ENCODE measurements around the gene TMEM63A.
"Not testable (repeated sequence)": the region's sequence is repeated elsewhere in the genome, so short reads cannot be mapped to it uniquely, and the experiment has no call there.

The TMEM63A gene

DNA sequence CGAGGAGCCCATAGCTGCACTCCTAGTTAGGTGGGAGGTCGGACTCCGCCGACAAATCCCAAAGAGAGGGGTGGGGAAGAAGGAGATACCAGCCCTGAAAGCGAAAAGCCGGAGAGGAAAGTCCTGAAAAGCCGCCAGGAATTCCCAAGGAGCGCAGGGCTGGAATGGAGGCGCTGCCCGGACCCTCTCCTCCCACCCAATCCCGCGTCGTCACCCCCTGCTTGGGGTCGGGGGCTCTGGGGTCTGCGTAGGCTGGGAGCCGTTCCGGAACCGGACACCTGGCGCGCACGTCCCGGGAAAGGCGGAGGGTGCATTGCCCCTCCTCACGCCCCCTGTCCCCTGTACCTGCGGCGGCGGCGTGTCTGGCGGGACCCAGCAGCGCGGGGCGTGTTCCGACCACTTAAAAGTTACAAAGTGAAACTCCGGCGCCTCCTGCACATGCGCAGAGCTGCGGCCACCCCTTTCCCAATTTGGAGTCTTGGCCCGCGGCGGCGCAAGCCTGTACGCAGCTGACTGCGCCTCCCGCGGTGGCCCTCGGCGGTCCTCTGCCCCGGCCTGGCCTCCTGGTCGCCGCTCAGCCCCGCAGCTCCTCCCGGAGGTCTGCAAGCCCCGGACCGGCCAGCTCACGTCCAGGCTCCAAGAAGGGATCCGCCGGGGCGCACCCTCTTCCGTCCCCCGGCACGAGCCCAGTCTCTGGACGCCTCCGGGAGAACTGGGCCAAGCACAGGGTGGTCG lies at the start of gene TMEM63A:
Gene TMEM63A, minus strand, starts transcription at position 422 of the 735 bp plus-strand sequence. CDS start 4,800 bp downstream, outside the sequence.
- peak; percentile 37 for DNase-seq (ENCODE audit: extremely low read depth, low read depth)
- peak; percentile 14 for TF ChIP-seq CTCF (IDR thresholded peaks at IDR 0.05; ENCODE audit: low read depth, low read length, missing control alignments)
- H3K4me3 ChIP-seq (replicated peaks; ENCODE audit: low read depth, low read length): peak within 1 kb of the TSS; percentile 62

- H3K4me3 ChIP-seq (replicated peaks; ENCODE audit: low read depth, low read length): no peak overlapping the region
- no peak for DNase-seq (ENCODE audit: extremely low read depth, low read depth)
- no peak for TF ChIP-seq CTCF (IDR thresholded peaks at IDR 0.05; ENCODE audit: low read depth, low read length, missing control alignments)
Observed at GRCh38 chr1:225931270-225932136, 49.3 kb upstream of the TMEM63A start.

DNA sequence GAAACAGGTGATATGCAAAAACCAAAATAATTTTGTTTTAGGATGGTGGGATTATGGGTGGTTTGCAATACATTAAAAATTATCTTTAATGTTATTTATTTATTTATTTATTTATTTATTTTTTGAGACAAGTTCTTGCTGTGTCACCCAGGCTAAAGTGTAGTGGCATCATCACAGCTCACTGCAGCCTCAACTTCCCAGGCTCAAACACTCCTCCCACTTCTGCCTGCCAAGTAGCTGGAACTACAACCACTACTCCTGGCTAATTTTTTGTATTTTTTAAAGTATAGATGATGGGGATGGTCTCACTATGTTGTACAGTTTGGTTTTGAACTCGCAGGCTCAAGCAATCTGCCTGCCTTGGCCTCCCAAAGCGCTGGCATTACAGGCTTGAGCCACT lies 48.4 kb upstream of the TMEM63A start:
- no peak overlapping the region for H3K4me3 ChIP-seq (replicated peaks; ENCODE audit: low read depth, low read length)
- TF ChIP-seq CTCF (IDR thresholded peaks at IDR 0.05; ENCODE audit: low read depth, low read length, missing control alignments): no peak
- DNase-seq (ENCODE audit: extremely low read depth, low read depth): no peak

DNA sequence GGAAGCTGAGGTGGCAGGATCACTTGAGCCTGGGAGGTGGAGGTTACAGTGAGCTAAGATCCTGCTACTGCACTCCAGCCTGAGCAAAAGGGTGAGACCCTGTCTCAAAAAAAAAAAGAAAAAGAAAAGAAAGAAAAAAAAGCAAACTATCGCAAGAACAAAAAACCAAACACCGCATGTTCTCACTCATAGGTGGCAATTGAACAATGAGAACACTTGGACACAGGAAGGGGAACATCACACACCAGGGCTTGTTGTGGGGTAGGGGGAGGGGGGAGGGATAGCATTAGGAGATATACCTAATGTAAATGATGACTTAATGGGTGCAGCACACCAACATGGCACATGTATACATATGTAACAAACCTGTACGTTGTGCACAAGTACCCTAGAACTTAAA lies 47.3 kb upstream of the TMEM63A start:
- H3K4me3 ChIP-seq (replicated peaks; ENCODE audit: low read depth, low read length); DNase-seq (ENCODE audit: extremely low read depth, low read depth): not testable (repeated sequence)

GRCh38 chr1:225928186-225929175 lies 46.3 kb upstream of the TMEM63A start:
- H3K4me3 ChIP-seq (replicated peaks; ENCODE audit: low read depth, low read length): no peak overlapping the region
- no peak for DNase-seq (ENCODE audit: extremely low read depth, low read depth)
- no peak for TF ChIP-seq CTCF (IDR thresholded peaks at IDR 0.05; ENCODE audit: low read depth, low read length, missing control alignments)

DNA sequence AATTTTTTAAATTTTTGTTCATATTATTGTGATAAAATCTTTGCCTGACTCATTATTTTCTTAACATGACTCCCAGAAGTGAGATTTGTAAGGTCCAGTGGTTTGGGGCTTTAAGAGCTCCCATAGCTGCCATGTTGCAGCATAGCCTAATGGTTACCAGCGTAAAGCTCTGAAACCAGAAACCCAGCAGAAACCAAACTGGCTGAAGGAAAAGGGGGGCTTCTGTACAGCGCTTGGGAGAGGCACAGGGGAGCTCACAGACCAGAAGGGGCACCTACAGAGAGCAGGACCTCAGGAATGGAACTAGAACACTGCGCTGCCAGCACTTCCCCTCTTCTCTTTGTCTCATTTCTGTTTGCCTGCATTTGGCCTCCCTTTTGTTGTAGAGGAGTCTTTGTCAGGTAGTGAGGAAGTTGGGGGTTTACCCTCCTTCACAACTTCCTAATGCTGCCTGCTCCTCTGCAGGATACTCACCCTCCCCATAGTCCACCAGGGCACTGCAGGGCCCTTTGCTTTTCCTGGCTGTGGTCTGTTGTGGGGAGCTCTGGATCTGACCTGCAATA lies 44.5 kb upstream of the TMEM63A start:
- DNase-seq (ENCODE audit: extremely low read depth, low read depth): no peak
- H3K4me3 ChIP-seq (replicated peaks; ENCODE audit: low read depth, low read length): no peak overlapping the region
- TF ChIP-seq CTCF (IDR thresholded peaks at IDR 0.05; ENCODE audit: low read depth, low read length, missing control alignments): no peak
